Measurements from ENCODE around the gene KCNMA1. TPM values are rescaled to one million over a fixed set of nuclear protein-coding genes. Genes with fewer than 3 reads are reported as not detected.

The KCNMA1 gene
- total and polyA plus RNA-seq, 9 of the 15 experiments (the other 6 are each of a cell fraction or from before 2014, with no cell fraction given): 0.01 to 0.95 (median 0.15) TPM; not detected in 4

GRCh38 chr10:77104459-77104980, 533.1 kb downstream of the KCNMA1 start:
- Histone ChIP-seq H3K9me1 (ENCODE audit: control insufficient read depth, insufficient read depth, low read length) (no peaks in the 10 kb centered on the region), H3K9me3 (replicated peaks; ENCODE audit: control insufficient read depth, insufficient read depth, low read depth, low read length) (no peaks in the 10 kb centered on the region), H3K27me3 (ENCODE audit: control insufficient read depth in 2 of 2, insufficient read depth in 2 of 2, low read length in 2 of 2) (peaks cover 0 to 12% of the 10 kb centered on the region in 2 experiments; a peak in 2 of 5 replicates), H3K4me1 (replicated peaks in 1 of 2; ENCODE audit: control insufficient read depth in 2 of 2, insufficient read depth in 2 of 2, low read length in 2 of 2) (no peaks in the 10 kb centered on the region), H3K79me2 (ENCODE audit: control insufficient read depth, insufficient read depth, low read length) (no peaks in the 10 kb centered on the region), H4K20me1 (replicated peaks; ENCODE audit: control insufficient read depth, insufficient read depth, low read length) (no peaks in the 10 kb centered on the region), H3K9ac (ENCODE audit: insufficient read depth in 1 of 2, low read depth in 2 of 2, low read length in 2 of 2) (no peak overlapping the region), H3K27ac (ENCODE audit: extremely low read depth, low read depth, low read length) (no peak overlapping the region), H3K4me3 (no peak overlapping the region), H2AFZ (ENCODE audit: low read depth, low read length) (no peak overlapping the region), H3K4me2 (ENCODE audit: insufficient read depth, low read length) (no peak overlapping the region), H3K36me3 (ENCODE audit: control insufficient read depth, insufficient read depth, low read length) (no peaks in the 10 kb centered on the region)
- WGBS (ENCODE audit: insufficient coverage, low coverage, missing lambda C conversion rate): 2% methylated on average over 4 of the region's 4 CpGs
- in situ Hi-C loops (cut with MboI) (no loop called here), intact Hi-C loops (cut with micrococcal nuclease) (no loop called here)
- POLR2A ChIA-PET: no interaction called here
- no TSS peak for BruUV-seq (replicated peaks)
- DNase-seq (ENCODE audit: extremely low read depth in 1 of 4, low spot score in 3 of 4): no peak
- no peak for FAIRE-seq
- CTCF ChIA-PET (ENCODE audit: low intra/inter-chr PET ratio): no interaction called here
- no peak for ATAC-seq
- TF ChIP-seq HNRNPK (IDR thresholded peaks at IDR 0.05; ENCODE audit: low read depth, low read length, poor library complexity, severe bottlenecking) (no peak), POLR2AphosphoS5 (IDR thresholded peaks at IDR 0.05; ENCODE audit: control insufficient read depth, insufficient read depth, low read depth, low read length) (no peak), ZBTB33 (CRISPR knock-in tag; IDR thresholded peaks at IDR 0.05) (no peak), GTF2A2 (tag; IDR thresholded peaks at IDR 0.05) (no peak), SIRT6 (IDR thresholded peaks at IDR 0.05; ENCODE audit: low read depth, low read length) (no peak), ZNF175 (CRISPR knock-in tag; IDR thresholded peaks at IDR 0.05; ENCODE audit: low read depth) (no peak), SMARCE1 (IDR thresholded peaks at IDR 0.05) (no peak), ETV5 (CRISPR knock-in tag; IDR thresholded peaks at IDR 0.05; ENCODE audit: low read depth) (no peak), ZNF395 (CRISPR knock-in tag; IDR thresholded peaks at IDR 0.05) (no peak), IRF1 (CRISPR knock-in tag; IDR thresholded peaks at IDR 0.05; ENCODE audit: borderline replicate concordance) (no peak), THRB (CRISPR knock-in tag; conservative IDR thresholded peaks at IDR 0.05) (no peak), HDAC3 (IDR thresholded peaks at IDR 0.05; ENCODE audit: borderline replicate concordance, partially characterized antibody) (no peak), ZNF165 (CRISPR knock-in tag; IDR thresholded peaks at IDR 0.05; ENCODE audit: borderline replicate concordance) (no peak), DNMT1 (IDR thresholded peaks at IDR 0.05) (no peak), TEAD4 (IDR thresholded peaks at IDR 0.05; ENCODE audit: low read length) (no peak), TEAD4 (CRISPR knock-in tag; IDR thresholded peaks at IDR 0.05; ENCODE audit: borderline replicate concordance) (no peak)
